NCI-H82 treated with DMSO at 0.1 percent for 48 hours (cell line): ENCODE measurements around the gene ELFN1.
A peak's percentile ranks its signal among the peaks of the same experiment; 100 is the strongest.

ENCODE experiments used
- DNase-seq: peaks from one replicate; lab custom pipeline; 2025; ENCODE audit not compliant: unreplicated experiment; lab: John Stamatoyannopoulos, UW

ELFN1 gene

GRCh38 chr7:1779445-1779844 is 109.4 kb downstream of the ELFN1 start:
- DNase-seq: no peak

- DNase-seq: no peak
These were observed 111.3 kb downstream of the ELFN1 start for GRCh38 chr7:1781369-1781768.

DNA sequence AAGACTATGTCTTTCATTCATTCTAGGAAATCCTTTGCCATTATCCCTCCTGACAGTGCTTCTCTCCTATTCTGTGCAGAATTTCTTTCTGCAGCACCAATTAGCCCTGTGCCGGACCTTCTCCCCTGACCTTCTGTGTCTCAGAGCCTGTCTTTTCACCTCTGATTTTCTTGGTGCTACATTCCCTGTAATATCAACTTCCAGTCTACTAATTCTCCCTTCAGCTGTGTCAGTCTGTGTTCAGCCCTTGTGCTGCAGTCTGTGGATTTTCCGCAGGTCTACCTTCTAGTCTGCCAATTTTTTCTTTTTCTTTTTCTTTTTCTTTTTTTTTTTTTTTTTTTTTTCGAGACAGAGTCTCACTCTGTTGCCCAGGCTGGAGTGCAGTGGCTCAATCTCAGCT is 115.8 kb downstream of the ELFN1 start:
- DNase-seq: no peak

DNA sequence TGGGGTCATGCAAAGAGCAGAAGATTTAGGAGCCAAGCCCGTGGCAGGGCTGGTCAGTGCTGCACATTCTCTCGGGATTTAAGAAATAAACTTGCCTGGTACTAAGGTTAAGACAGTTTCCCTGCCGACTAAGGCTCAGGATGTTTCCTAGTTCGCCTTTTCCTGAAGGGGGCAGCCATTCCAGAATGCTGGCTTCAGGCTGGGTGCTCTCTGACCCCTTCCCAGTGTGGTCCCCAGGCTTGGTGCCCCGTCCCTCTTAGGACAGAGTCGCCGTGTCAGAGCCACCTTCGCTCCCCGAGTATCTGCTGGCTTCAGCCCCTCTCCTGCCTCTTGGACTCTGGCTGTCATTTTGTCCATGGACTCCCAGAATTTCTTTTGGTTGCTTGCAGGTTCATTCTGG is 117.2 kb downstream of the ELFN1 start:
- DNase-seq: no peak

DNA sequence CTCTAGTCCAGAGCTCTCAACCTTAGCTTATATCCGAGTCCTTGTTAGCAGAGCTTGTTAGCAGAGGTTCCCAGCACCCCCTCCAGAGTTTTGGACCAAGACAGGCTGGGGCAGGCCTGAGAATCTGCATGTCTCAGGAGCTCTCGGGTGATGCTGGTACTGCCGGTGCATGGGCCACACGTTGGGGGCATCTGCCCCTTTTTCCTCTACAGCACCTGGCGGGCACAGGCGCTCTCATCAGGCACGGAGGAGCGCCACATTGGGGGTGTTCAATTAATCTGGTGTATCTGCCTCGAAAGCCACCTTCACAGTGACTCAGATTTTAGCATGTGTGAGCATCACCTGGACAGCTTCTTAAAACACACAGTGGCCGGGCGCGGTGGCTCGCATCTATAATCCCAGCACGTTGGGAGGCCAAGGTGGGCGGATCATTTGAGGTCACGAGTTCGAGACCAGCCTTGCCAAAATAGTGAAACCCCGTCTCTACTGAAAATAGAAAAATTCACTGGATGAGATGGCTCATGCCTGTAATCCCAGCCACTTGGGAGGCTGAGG is 117.7 kb downstream of the ELFN1 start:
- DNase-seq: no peak

- peak; percentile 15 for DNase-seq
These were observed 124.9 kb downstream of the ELFN1 start for GRCh38 chr7:1794888-1795542.
